Germinal center (tissue), 1 donor: Measurements from ENCODE around the gene CALM1.

Experiments
- DNase-seq: peaks from one replicate; pipeline ENCODE4 v3.0.0; 2012; ENCODE audit warnings: mixed read lengths, low spot score

Gene CALM1

DNA sequence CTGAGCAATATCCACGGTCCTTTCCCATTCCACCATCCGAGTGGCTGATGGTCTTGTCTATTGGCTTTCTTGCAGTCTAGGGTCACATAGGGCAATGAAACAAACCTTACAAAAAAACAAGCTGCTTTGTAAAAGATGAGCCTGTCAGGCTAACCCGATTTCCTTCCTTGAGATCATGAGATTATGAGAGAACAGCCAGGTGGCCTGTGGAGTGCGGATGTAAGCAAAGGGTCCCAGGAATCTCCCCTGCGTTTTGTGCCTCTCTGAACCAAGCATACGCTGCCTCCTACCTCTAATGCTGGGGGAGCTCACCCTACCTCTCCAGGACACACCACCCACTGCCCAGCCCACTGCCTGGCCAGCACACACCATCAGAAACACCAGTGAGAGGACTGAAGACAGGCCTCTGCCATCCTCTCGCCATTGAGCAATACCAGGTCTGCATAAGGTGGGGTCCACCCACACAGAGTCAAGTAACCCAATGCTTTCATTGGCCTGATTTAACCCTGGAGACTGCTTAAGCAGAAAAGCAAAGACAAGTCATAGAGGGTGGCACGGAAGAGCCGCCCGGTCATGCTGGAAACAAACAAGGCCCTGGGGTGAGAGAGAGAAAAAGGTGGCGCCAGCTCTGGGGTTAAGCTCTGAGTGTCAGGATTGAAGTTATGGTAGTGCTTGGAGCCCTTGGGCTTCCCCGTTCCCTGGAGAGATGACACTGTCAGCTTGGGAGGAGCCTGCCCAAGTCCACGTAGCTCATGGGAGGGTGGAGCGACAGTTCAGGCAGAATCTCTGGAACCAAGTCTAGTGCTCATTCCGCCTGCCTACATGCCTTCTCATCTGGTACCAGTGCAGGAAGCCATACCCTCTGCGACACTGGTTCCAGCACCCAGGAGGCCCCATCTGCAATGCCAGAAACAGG is 46.6 kb downstream of the CALM1 start:
- DNase-seq: no peak

DNA sequence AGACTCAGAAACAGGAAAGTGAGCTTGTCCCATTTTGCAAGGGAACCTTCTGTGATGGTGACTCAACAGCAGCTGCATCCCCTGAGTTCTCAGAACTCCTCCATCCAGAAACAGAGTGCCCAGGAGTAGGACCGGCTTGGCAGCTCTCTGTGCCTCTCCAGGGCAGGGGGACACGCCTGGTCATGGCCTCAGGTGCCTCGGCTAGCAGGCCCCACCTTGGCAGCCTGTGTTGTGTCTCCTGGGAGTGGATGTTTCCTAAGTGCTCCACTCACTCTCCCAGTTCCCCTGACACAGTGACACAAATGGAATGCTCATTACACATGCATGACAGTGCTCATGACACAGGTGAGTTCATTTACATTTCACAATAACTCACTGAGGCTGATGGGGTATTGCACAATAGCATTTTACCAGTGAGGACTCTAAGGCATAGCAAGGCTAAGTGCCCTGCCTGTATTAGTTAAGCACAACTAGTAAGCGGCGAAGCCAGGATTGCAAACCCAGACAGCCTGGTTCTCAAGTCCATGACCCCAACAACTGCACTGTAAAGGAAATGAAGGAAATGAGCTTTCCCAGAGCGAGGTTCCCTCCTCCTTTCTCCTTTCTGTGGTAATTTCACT is 47.4 kb downstream of the CALM1 start:
- no peak for DNase-seq

- DNase-seq: no peak
Measured at GRCh38 chr14:90445011-90445410, 48.2 kb downstream of the CALM1 start.

- no peak for DNase-seq
Measured at GRCh38 chr14:90446405-90446804, 49.6 kb downstream of the CALM1 start.

GRCh38 chr14:90447720-90448497 is 51.1 kb downstream of the CALM1 start:
- DNase-seq: no peak

DNA sequence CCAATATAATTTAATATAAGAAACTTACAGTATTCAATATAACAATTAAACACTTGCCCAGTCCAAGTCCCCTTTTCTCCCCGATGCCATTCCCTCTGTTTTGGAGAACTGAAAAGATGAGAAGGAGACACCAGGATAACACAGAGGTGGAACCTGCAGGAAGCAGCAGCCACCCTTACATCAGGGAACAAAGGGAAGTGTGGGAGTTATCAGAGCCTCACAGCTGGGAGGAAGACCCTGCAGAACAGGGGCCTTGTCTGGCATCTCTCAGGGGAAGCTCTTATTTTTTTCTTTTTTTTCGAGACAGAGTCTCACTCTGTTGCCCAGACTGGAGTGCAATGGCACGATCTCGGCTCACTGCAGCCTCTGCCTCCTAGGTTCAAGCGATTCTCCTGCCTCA is 52.6 kb downstream of the CALM1 start:
- DNase-seq: no peak

- no peak for DNase-seq
Measured at GRCh38 chr14:90450151-90450550, 53.3 kb downstream of the CALM1 start.

GRCh38 chr14:90450667-90451066 is 53.8 kb downstream of the CALM1 start:
- no peak for DNase-seq

- DNase-seq: no peak
Measured at GRCh38 chr14:90451443-90451842, 54.6 kb downstream of the CALM1 start.

DNA sequence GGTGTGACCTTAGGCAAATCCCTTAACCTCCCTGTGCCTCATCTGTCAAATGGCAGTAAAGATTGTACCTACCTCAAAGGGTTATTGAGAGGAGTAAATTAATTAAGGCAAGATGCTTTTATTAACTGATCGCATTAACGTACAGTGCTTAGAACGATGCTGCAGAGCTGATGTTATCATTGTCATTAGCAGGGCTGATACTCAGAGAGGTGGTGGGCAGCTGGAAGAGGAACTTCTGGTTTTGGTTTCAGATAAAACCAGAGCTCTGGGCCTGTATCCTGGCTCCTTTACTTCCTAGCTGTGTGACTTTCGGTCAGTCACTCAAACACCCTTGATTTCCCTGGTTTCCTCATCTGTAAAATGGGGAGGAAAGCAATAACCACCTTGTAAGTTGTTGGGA is 55.1 kb downstream of the CALM1 start:
- no peak for DNase-seq

DNA sequence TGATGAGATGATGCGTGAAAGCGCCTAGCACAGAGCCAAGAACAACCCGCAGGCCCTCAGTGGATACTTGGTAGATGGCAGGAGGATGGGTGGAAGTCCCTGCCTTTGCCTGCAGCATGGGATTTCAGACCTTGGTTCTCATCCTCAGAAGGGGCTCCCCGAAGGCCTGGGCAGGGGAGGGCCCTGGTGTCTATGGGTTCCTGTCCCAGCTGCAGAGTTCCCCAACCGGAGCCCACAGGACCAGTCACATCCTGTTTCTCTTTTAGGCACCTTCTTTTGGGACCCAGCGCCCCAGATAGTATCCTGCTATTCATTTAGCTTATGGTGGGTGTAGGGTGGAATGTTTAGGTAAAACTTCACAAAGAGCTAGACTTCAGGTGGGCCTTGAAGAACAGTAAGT is 55.5 kb downstream of the CALM1 start:
- no peak for DNase-seq

DNA sequence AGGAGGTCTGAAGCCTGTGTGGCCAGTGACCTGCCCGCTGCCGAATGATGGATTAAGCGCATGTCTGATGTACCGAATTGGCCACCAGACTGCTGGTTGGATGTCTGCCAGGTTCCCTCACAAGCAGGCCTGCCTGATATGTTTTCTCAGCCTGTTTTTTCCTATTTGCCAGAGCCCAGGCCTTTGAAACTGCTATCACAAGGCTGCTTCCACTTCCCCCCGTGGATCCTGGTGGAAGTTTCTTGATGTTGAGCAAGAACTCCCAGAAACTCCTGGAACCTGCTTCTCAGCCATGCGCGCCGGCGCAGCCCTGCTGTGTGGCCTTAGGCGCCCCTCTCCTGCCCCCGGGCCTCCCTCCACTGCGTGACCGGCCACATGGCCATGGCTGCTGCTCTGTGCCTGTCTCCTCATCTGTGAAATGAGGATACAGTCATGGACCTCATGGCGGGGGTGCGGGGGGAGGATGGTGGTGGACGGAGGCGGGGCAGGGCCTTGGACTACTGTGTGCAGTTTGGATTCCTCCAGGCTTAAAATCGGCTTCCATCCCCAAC is 56.6 kb downstream of the CALM1 start:
- DNase-seq: no peak

DNA sequence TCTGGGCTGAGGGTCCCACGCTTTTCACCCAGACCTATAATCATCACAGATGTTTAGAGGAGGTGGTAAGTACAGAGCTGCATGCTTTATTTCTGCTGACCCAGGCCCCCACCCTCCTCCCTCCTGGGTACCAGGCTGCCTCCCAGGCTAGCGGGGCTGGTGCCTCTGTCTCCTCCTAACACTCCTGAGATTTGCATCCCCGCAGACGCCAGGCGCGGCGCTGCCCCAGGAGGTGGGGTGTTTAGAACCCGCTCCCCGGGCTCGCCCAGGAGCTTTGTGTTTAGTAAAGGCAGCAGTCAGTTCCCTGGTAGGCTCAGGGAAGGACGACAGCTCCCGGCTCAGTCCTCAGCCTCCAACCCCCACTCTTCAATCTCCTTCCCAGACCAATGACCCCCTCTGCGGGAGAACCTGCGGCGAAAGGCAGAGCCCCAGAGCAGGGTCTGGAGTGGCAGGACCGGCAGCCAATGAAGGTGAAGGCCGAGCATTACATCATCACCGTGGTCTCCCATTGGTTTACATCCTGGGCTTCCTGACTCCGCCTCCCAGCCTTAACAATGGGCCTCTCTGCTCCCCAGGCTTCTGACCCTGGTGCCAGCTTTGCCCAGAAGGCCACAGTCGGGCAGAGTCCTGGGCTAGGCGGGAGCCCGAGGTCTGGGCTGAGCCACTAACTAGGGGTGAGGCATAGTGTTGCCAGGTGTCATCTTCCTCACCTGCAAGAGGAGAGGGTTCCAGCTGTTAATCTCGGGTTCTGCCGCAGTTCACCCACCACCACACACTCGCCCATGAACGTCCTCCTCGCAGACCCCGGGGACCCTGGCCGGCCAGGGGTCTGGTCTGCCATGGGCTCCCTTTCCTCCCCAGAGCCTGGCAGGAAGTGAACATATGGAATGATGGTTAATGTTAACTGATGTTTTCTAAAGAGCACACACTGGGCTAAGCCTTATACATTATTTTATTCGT is 57.5 kb downstream of the CALM1 start:
- DNase-seq: no peak

- DNase-seq: no peak
Measured at GRCh38 chr14:90455100-90455571, 58.3 kb downstream of the CALM1 start.

GRCh38 chr14:90456551-90456950 is 59.7 kb downstream of the CALM1 start:
- DNase-seq: no peak

GRCh38 chr14:90457186-90457585 is 60.4 kb downstream of the CALM1 start:
- DNase-seq: no peak
